LNCAP (cell line): Measurements from ENCODE around the gene ICE2.

Experiments used
- TF ChIP-seq, protein P1 (sequence below): fragments of 450-650 bp; IDR thresholded peaks from 2 replicates; pipeline ENCODE4 v1.5.1; 2017; ENCODE audit warnings: mild to moderate bottlenecking

ICE2 gene

GRCh38 chr15:60392986-60393790 lies 85.8 kb downstream of the ICE2 start:
- TF ChIP-seq, protein P1, sequence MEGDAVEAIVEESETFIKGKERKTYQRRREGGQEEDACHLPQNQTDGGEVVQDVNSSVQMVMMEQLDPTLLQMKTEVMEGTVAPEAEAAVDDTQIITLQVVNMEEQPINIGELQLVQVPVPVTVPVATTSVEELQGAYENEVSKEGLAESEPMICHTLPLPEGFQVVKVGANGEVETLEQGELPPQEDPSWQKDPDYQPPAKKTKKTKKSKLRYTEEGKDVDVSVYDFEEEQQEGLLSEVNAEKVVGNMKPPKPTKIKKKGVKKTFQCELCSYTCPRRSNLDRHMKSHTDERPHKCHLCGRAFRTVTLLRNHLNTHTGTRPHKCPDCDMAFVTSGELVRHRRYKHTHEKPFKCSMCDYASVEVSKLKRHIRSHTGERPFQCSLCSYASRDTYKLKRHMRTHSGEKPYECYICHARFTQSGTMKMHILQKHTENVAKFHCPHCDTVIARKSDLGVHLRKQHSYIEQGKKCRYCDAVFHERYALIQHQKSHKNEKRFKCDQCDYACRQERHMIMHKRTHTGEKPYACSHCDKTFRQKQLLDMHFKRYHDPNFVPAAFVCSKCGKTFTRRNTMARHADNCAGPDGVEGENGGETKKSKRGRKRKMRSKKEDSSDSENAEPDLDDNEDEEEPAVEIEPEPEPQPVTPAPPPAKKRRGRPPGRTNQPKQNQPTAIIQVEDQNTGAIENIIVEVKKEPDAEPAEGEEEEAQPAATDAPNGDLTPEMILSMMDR, result no peak

DNA sequence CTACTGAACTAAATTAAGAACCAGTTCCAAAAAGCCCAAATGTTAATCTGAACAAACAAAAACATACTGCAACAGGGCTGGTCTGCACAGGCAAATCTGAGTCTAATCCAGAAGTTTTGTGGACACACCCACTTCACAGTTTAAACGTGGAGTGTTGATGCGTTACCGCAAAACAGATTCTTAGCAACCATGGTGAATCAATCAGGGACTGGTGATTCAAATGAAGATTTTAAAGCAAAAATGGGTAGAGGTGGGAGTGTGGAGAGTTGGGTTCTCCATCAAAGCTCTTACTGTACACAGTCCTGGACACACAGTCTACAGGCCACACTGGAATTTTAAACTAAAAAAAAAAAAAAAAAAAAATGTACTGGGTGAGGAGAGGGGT lies 86.3 kb downstream of the ICE2 start:
- TF ChIP-seq, protein P1, result no peak

GRCh38 chr15:60391722-60392315 lies 87.1 kb downstream of the ICE2 start:
- TF ChIP-seq, protein P1, result no peak

GRCh38 chr15:60390871-60391501 lies 88.0 kb downstream of the ICE2 start:
- TF ChIP-seq, protein P1, result no peak

DNA sequence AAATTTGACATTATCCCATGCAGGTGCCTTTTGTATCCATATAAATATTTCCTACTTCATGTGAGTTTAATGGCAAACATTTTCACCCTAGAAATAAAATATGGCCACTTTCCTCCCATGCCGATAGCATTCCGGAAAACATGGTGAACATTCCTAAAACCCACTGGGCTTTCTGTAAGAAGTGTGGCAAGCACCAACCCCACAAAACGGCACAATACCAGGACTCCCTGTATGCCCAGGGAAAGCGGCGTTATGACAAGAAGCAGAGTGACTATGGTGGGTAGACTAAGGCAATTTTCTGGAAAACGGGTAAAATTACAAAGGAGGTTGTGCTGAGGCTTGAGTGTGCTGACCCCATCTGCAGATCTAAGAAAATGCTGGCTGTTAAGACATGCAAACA lies 88.7 kb downstream of the ICE2 start:
- TF ChIP-seq, protein P1, result no peak

DNA sequence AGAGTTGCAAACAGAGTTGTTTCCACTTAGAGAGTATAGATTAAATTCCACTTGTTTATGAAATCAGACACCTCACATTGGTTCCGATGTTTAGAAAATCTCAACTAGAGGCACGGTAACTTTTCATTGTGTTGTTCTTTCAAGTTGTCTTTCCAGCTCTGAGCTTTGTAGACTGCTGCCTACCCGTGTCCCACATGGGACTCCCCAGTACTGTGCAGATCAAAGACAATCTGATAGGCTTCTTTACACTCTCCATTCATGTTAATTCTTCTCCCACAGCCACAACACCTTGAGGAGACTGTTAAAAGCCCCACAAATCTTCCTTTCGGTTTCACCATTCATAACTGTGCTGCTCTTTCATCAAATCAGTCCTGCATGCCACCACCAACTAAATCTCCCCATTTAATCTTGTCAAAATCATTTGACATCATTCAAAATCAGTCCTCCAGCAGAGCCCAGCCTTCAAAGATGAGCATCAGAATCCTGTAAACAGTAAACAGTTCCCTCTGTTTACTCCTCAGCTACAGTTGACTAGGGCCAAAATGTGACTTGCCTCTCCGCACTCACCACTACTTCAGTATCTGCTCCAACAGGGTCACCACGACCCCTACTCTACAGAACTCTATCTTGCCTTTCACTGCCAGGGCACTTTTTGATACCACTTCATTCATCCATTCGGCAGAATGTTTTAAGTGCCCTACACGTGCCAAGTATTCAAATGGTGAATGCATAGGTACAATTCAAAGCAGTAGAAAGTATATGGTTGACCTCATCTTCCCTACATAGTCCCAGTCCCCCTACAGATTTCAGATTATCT lies 89.5 kb downstream of the ICE2 start:
- TF ChIP-seq, protein P1, result no peak

GRCh38 chr15:60387321-60387720 lies 91.6 kb downstream of the ICE2 start:
- TF ChIP-seq, protein P1, result no peak
